Measurements from ENCODE around the gene LDHAL6A.

- TF ChIP-seq CTCF (conservative IDR thresholded peaks at IDR 0.05; ENCODE audit: low read length): no peak
- no peak for TF ChIP-seq EZH2phosphoT487 (IDR thresholded peaks at IDR 0.05; ENCODE audit: borderline replicate concordance)
Measured at GRCh38 chr11:18427240-18427639, 28.4 kb upstream of the LDHAL6A start.
